ENCODE results near the gene RECQL5. TPM values are rescaled to one million over a fixed set of nuclear protein-coding genes. Genes with fewer than 3 reads are reported as not detected.

RECQL5 gene
- total RNA-seq, 2 donors from 2014 or later = 23.2 to 27.0 TPM

GRCh38 chr17:75626496-75627038, 40.4 kb downstream of the RECQL5 start:
- no peak for DNase-seq
- intact Hi-C loops (cut with DNase I, micrococcal nuclease) = no loop called here
- no peak for ATAC-seq

DNA sequence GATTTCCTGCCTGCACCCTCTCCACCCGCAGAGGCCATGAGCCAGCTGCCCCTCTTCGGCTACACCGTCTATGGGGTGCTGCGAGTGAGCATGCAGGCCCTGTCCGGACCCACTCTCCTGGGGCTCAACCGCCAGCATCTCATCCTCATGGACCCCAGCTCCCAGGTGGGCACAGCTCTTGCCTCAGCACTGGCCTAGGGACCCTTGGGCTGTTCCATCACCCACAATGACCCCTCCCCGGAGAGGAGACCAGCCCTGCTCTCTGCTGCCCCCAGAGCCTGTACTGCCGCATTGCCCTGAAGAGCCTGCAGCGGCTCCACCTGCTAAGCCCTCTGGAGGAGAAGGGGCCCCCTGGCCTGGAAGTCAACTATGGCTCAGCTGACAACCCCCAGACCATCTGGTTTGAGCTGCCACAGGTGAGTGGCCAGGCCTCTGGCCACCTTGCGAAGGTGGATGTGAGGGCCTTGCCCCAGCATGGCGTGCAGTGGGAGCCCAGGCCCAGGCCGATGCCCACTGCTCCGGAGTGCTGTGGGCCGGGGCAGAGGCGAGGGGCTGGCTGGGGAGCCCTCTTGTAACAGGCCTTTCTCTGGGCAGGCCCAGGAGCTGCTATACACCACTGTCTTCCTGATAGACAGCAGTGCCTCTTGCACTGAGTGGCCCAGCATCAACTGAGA, 41.0 kb downstream of the RECQL5 start:
- DNase-seq (no peak), ATAC-seq (peak; percentile 38)
- intact Hi-C loops (cut with DNase I, micrococcal nuclease) = no loop called here

GRCh38 chr17:75624714-75625345, 42.1 kb downstream of the RECQL5 start:
- DNase-seq (no peak), ATAC-seq (no peak)
- intact Hi-C loops (cut with DNase I, micrococcal nuclease) = no loop called here

GRCh38 chr17:75624021-75624420, 42.9 kb downstream of the RECQL5 start:
- ATAC-seq = no peak
- intact Hi-C loops (cut with DNase I, micrococcal nuclease) = no loop called here
- DNase-seq = no peak

- ATAC-seq (no peak), DNase-seq (no peak)
- intact Hi-C loops (cut with DNase I, micrococcal nuclease) = no loop called here
Observed at GRCh38 chr17:75623386-75623785, 43.6 kb downstream of the RECQL5 start.

DNA sequence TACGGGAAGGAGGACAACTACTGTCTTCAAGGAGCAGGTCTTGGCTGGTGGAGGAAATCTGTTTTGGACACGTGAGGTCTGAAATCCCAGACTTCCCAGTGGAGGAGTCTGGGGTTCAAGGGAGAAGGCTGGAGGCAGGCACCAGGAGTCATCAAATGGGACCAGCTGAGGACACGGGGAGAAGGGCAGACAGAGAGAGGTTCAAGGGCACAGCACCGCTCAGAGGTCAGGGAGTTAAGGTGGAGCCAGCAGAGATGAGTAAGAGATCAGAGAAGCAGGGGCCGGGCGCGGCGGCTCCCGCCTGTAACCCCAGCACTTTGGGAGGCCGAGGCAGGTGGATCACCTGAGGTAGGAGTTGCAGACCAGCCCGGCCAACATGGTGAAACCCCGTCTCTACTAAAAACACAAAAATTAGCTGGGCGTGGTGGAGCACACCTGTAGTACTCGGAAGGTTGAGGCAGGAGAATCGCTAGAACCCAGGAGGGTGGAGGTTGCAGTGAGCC, 44.1 kb downstream of the RECQL5 start:
- intact Hi-C loops (cut with DNase I, micrococcal nuclease) = no loop called here
- DNase-seq (no peak), ATAC-seq (no peak)

DNA sequence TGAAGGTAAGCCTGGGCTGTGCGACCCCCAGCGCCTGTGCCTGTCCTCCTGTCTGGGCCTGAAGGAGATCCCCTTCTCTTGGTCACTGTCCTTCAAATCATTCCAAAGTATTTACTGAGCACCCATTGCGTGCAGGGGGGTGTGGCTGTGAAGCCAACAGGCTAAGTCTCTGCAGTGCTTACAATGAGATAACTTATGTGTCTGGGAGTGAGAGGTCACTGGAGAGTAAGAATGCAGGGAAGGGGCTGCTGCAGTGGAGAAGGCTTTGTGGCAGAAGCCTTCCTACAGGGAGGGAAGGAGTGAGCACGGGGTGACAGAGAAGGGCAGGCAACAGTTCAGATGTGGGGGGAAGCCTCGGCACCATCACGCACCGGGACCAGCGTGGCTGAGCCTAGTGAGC, 44.9 kb downstream of the RECQL5 start:
- intact Hi-C loops (cut with DNase I, micrococcal nuclease) = no loop called here
- DNase-seq = no peak
- no peak for ATAC-seq

DNA sequence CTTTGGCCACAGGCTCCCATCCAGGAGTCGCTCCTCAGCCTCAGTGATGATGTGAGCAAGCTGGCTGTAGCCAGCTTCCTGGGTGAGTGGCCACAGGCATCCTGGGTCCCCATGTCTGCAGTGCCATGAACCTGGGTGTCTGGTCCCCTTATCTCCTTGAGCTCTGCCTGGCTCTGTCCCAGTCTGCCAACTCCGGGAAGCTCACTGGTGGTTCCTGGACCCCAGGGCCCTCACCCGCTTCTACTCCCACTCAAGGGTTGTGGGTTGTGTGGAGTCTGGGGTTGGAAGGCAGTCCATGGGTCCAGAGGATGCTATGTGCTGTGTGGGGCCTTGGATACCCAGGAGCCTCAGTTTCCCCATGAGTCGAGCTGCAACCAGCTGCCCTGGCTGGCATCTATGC, 45.5 kb downstream of the RECQL5 start:
- intact Hi-C loops (cut with DNase I, micrococcal nuclease) = no loop called here
- ATAC-seq (no peak), DNase-seq (no peak)

DNA sequence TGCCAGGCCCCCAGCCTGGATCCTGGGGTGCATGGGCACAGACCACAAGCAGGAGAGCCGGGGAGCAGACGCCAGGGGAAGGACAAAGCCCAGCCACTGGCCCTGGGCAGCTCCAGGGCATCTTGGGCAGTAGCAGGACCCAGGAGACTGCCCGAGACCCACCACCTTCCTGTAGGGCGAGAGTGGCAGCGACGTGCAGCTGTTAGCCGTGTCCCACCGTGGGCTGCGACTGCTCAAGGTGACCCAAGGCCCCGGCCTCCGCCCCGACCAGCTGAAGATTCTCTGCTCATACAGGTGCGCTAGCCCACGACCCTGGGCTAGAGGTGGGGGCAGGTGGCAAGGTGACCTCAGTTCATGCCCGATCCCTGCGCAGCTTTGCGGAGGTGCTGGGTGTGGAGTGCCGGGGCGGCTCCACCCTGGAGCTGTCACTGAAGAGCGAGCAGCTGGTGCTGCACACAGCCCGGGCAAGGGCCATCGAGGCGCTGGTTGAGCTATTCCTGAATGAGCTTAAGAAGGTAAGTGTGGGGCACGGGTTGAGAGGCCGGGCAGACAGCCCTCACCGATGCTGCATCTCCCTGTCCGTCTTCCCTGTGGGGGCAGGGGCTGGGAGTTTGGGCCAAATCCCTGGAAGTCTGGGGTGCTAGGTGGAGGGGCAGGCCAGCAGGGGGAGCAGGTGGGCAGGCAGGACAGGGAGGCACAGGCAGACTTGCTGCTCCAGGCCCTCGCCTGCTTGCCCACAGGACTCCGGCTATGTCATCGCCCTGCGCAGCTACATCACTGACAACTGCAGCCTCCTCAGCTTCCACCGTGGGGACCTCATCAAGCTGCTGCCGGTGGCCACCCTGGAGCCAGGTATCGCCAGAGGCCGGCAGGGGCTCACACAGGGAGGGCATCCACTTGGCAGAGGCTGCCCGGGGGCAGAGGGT, 47.2 kb downstream of the RECQL5 start:
- intact Hi-C loops (cut with DNase I, micrococcal nuclease) = no loop called here
- DNase-seq (no peak), ATAC-seq (no peak)

- DNase-seq = no peak
- ATAC-seq = no peak
- intact Hi-C loops (cut with DNase I, micrococcal nuclease) = no loop called here
Observed at GRCh38 chr17:75617675-75618074, 49.3 kb downstream of the RECQL5 start.

DNA sequence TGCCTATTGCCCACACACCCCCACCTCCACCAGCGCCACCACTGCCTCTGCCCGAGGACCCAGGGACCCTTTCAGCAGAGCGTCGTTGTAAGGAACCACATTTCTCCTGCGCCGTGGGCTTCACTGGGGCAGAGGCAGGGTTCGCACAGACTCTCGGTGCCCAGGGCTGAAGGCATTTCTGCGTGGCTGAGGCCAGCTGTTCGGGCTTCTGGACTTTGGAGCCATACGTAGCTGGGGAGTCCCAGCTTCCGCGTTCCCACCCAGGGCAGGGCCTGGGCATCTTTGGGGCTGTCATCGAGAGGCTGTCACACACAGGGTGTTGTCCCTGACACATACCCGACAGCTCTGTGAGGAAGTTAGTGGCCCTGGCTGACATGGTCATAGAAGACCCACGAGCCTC, 49.7 kb downstream of the RECQL5 start:
- peak; percentile 81 for ATAC-seq
- peak; percentile 86 to 93 for DNase-seq
- intact Hi-C loops (cut with DNase I, micrococcal nuclease) = no loop called here

DNA sequence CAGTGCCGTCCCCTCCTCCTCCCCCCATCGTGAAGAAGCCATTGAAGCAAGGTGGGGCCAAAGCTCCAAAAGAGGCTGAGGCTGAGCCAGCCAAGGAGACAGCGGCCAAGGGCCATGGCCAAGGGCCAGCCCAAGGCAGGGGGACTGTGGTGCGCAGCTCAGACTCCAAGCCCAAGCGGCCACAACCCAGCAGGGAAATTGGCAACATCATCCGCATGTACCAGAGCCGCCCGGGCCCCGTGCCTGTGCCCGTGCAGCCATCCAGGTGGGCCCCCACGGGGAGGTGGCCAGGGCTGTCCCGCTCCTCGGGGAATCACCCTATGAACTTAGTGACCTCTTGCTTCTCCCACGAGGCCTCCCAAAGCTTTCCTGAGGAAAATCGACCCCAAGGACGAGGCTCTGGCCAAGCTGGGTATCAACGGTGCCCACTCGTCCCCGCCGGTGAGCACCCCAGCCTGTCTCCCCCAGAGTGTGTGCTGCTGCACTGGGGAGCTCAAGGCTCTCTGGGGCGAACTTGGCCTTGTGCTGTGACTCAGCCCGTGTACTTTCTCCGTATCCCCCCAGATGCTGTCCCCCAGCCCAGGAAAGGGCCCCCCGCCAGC, 50.3 kb downstream of the RECQL5 start:
- no peak for DNase-seq
- intact Hi-C loops (cut with DNase I, micrococcal nuclease) = no loop called here
- ATAC-seq = peak; percentile 21

DNA sequence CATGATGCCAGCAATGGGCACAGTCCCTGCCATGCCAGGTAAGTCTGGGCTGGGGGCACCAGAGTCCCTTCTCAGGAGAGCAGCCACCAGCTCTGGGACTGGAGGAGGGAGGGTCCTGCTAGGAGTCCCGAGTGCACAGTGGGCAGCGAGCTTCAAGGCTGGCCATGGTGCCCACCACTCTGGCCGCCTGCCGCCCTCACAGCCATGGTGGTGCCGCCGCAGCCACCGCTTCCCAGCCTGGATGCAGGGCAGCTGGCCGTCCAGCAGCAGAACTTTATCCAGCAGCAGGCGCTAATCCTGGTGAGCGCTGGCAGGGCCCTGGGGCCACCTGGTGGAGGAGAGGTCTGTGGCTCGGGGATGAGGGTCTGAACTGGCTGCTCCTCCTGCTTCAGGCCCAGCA, 51.7 kb downstream of the RECQL5 start:
- DNase-seq (no peak), ATAC-seq (no peak)
- intact Hi-C loops (cut with DNase I, micrococcal nuclease) = no loop called here

DNA sequence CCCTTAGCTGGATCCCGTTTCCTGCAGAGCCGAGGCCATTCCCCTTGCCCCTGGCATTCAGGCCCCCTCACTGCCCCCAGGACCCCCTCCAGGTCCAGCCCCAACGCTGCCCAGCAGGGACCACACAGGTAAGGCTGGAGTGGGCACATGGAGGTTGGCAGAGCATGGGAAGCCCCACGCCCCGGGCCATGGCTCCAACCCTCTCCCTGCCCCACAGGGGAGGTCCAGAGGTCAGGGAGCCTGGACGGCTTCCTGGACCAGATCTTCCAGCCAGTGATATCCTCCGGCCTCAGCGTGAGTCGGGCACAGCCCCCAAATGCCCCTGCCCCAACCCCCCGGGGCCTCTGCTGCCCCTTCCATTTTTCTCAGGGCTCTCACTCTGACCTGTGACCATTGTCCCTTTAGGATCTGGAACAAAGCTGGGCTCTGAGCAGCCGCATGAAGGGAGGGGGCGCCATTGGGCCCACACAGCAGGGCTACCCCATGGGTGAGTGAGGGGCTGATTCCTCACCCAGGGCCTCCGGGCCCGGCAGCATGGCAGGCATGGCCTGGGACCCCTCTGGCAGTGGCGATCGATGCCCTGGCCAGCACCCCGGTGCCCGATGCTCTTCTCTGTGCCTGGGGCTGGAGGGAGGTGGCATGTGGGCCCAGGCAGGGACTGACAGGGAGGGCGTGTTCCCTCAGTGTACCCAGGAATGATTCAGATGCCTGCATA, 52.2 kb downstream of the RECQL5 start:
- DNase-seq (no peak), ATAC-seq (no peak)
- intact Hi-C loops (cut with DNase I, micrococcal nuclease) = no loop called here

DNA sequence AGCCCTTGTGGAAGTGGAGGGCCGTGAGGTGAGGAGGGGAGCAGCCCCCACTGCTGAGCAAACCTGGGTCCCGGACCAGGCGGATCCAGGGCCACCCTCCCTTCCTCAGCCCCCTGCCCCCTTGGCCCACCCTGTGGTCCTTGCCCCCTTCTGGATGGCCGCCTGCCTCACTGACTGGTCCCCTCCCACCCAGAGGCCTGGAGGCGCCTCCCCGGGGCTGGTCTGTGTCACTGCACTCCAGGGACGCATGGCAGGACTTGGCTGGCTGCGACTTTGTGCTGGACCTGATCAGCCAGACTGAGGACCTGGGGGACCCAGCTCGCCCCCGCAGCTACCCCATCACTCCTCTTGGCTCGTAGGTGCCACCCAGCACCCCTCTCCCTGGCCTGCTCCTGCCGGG, 52.9 kb downstream of the RECQL5 start:
- intact Hi-C loops (cut with DNase I, micrococcal nuclease) = no loop called here
- DNase-seq = no peak
- ATAC-seq = no peak

GRCh38 chr17:75612906-75613626, 53.9 kb downstream of the RECQL5 start:
- ATAC-seq (no peak), DNase-seq (no peak)
- intact Hi-C loops (cut with DNase I, micrococcal nuclease) = no loop called here

GRCh38 chr17:75611851-75612429, 55.0 kb downstream of the RECQL5 start:
- intact Hi-C loops (cut with DNase I, micrococcal nuclease) = no loop called here
- DNase-seq = peak in 1 of 2 donors; percentile 46
- peak; percentile 51 for ATAC-seq

Data from left colon (tissue), 2 donors.